T1000 (cell line): ENCODE measurements around the gene SFXN2.
"Not testable (repeated sequence)": the region's sequence is repeated elsewhere in the genome, so short reads cannot be mapped to it uniquely, and the experiment has no call there.

Source experiments
- DNase-seq: peaks from one replicate; lab custom pipeline; 2025; ENCODE audit warnings: mixed read lengths; lab: John Stamatoyannopoulos, UW

The SFXN2 gene

DNA sequence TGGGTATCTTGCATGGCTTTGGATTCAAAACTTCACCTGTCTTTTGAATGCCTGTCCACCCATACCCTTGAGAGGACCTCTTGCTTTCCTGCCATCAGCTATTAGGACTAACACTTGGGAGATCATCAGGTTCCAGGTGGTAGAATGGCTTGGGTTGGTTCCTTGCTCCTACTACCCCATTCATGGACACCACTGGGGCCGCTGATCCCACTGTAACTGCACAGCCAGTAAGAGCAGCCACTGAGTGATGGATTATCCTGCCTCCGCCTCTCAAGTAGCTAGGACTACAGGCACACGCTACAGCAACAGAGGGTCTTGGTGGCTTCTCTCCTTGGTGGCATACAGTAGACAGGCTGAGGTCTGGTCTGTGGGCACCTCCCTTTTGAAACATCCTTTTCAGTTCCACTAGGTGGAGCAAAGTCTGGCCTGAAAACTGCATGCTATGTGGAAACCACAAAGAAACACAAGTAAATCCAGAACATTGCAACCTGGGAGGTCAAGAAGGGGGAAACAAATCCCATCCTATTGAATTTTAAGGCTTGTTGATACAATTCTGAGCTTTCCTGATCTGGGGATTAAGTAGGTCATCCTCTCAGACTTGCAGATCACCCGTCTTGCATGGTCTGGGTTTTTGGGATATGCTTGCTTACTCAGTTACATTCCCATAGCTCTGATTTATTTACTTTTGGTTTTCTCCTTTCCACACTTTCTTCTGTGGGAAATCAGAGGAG is 38.7 kb downstream of the SFXN2 start:
- no peak for DNase-seq

DNA sequence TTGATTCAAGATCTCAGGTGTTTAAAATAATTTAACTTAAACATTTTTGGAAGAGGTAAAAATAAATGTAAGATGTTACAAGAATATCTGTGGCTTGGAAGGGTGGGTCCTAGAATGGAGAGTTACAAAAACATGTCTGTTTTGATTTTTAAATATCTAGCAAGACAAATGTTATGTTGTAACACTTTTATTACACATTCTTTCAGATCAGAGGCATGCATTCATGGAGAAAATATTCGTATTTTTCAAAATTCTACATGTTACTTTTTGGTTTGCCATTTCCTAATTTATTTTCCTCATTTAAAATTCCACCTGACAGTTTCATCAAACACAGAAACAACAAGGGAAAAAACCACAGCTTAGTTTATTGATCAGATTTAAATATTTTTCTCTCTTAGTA is 39.3 kb downstream of the SFXN2 start:
- no peak for DNase-seq

GRCh38 chr10:102757323-102757722 is 42.9 kb downstream of the SFXN2 start:
- DNase-seq = no peak

GRCh38 chr10:102758240-102758932 is 44.0 kb downstream of the SFXN2 start:
- DNase-seq = no peak

- not testable (repeated sequence) for DNase-seq
Observed at GRCh38 chr10:102758933-102759262, 44.5 kb downstream of the SFXN2 start.

GRCh38 chr10:102759497-102760210 is 45.2 kb downstream of the SFXN2 start:
- no peak for DNase-seq

DNA sequence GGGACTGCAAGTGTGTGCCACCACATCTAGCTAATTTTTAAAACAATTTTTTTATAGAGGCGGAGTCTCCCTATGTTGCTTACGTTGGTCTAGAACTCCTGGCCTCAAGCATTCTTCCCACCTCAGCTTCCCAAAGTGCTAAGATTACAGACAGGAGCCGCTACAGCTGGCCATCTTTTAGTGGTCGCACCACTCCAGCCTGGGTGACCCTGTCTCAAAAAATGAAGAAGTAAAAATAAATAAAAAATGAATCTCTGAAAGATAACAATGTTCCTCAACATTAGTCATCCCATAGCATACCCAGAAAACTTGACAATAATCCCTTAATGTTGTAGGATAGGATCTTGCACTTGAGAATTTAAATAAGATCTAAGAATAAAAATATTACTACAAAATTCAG is 47.5 kb downstream of the SFXN2 start:
- DNase-seq = no peak

GRCh38 chr10:102762401-102763015 is 48.1 kb downstream of the SFXN2 start:
- DNase-seq = no peak

- DNase-seq = no peak
Observed at GRCh38 chr10:102763037-102763607, 48.7 kb downstream of the SFXN2 start.

- DNase-seq = no peak
Observed at GRCh38 chr10:102764470-102765161, 50.2 kb downstream of the SFXN2 start.

DNA sequence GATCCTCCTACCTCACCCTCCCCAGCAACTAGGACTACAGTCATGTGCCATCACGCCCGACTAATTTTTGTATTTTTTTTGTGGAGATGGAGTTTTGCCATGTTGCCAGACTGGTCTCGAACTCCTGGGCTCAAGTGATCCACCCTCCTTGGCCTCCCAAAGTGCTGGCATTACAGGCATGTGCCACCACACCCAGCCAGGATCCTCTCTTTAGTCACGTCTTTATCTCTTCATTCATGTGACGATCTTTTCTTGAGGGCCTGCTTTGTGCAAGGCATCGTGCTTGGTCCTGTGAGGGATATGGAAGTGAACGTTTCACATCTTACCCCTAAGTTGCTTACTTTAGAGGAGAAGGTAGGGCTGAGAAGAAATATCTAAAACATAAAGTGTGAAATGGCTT is 50.9 kb downstream of the SFXN2 start:
- no peak for DNase-seq

DNA sequence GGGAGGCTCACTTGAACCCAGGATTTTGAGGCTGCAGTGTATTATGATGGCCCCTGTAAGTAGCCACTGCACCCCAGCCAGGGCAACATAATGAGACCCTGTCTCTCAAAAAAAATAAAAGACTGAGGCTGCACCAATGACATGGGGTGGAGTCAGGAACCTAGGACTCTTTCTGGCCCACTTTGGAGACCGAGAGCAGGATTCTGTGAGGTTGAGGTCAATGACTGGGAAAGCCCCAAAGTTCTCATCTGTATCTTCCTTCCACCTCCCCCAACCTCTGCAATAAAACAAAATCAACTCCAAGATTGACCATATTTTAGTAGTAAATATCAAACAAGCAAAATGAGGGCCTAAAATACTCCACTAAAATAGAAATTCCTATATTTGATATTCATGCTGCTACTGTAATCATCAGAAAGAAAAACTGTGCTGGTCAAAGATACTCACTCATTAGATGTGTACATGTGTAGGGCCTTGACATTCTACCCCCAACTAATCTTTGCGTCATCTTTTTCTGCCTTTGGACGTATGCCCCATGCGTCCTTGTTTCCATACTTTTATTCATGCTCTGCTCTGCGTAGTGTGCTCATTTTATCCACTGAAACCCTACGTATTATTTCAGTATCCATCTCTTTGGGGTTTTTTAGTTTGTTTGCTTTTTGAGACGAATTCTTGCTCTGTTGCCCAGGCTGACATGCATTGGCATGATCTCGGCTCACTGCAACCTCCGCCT is 53.2 kb downstream of the SFXN2 start:
- no peak for DNase-seq

GRCh38 chr10:102769375-102770107 is 55.1 kb downstream of the SFXN2 start:
- no peak for DNase-seq

DNA sequence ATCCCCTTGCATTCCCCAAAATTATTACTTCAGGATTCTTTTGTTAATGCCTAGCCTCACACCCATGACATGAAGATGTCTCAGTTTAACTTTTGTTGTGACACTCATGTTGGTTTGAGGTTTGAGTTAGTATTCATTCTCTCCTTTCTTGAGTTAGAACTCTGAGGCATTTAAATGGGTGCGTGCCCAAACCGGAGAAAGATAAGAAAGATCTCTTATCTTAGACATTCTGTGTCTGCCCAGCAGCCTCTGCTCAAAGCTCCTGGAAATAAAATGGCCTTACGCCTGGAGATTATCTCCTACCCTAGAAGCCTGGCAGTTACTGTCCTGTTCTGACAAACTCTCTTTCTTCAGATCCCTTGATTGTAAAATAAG is 55.7 kb downstream of the SFXN2 start:
- DNase-seq = no peak

DNA sequence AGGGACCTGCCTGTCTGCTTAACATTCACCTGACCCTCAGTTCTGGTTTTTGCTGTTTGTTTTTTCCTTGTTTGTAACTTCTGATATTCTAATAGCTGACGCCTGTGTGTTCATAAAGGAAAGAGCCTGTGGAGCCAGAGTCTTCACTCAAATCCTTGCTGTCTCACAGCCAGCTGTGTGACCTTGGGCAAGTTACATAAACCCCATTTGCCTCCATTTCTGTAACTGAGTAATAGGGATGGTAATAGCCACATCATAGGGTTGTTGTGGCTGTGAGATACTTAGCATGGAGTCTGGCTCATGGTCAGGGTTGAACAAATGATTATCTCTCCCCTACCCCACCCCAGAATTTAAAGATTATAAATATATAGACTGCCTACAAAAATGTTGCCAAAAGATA is 56.4 kb downstream of the SFXN2 start:
- no peak for DNase-seq

GRCh38 chr10:102773320-102773719 is 58.9 kb downstream of the SFXN2 start:
- no peak for DNase-seq

GRCh38 chr10:102773986-102774385 is 59.5 kb downstream of the SFXN2 start:
- no peak for DNase-seq

GRCh38 chr10:102775201-102775934 is 60.9 kb downstream of the SFXN2 start:
- no peak for DNase-seq

- DNase-seq = no peak
Observed at GRCh38 chr10:102775935-102776669, 61.7 kb downstream of the SFXN2 start.
